ENCODE measurements around the gene ATP2A1.
"Not testable (repeated sequence)": the region's sequence is repeated elsewhere in the genome, so short reads cannot be mapped to it uniquely, and the experiment has no call there.

Gene ATP2A1

DNA sequence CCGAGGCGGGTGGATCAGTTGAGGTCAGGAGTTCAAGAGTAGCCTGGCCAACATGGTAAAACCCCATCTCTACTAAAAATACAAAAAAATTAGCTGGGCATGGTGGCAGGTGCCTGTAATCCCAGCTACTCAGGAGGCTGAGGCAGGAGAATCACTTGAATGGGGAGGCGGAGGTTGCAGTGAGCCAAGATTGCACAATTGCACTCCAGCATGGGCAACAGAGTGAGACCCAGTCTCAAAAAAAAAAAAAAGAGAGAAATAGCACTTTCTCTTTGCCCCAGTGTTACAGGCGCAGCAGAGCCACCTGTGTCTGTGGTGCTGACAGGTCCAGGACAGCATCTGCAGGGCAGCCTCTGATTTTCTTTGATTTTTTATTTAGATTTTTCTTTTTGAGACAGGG, 3.3 kb downstream of the ATP2A1 start:
- not testable (repeated sequence) for DNase-seq (ENCODE audit: low read depth in 2 of 2)

GRCh38 chr16:28882551-28883160, 4.4 kb downstream of the ATP2A1 start:
- DNase-seq (ENCODE audit: low read depth in 2 of 2): no peak

DNA sequence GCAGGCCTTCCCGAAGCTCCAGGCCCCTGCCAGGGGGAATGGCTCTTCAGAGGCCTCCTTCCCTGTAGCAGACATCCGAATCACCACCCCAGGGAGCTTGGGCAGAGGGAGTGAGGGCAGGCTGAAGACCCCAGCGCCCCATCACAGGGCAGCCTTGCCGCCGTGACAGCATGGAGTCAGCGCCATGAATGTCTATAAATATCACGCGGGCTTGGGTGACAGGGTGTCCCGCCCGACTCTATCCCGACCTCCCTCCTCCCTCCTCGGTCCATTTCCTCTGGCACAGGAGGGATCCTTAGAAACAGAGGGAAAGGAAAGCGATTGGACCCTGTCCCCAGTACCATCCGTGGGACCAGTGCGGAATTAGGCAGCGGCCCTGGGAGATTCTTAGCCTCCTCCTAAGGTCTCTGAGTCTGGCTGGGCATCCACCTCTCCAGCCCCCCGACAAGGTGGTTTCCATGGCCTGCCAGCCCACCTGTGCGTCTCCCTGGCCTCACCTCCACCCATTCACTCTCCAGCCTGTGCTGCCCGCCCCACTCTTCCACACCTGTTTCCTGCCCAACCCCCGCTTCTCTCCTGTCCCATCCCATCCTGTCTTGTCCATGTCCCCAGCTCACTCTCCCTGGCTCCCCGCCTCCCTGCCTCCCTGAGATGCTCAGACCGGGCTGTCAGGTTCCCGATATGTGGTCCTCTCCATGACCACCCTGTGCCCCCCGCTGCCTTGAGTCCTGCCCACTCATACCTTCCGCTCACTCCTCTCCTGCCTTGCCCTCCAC, 5.1 kb downstream of the ATP2A1 start:
- DNase-seq (ENCODE audit: low read depth in 2 of 2): no peak

DNA sequence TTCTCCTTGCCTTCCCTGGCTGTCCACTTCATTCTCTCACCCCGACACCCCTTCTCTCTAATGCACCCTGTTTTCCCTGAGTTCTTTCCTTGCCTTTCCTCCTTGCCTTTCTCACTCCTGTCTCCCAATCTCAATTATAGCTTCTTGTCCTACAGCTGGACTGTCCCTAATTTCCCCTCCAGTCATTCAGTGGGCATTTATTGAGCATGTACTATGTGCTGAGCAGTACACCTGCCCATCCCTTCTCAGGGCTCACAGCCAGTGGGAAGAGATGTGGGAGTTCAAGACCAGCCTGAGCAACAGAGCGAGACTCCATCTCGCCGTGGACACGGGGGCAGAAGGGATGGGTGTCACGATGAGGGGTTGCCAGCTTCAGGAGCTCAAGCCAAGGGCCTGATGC, 5.8 kb downstream of the ATP2A1 start:
- no peak for DNase-seq (ENCODE audit: low read depth in 2 of 2)

GRCh38 chr16:28886945-28887344, 8.7 kb downstream of the ATP2A1 start:
- no peak for DNase-seq (ENCODE audit: low read depth in 2 of 2)

DNA sequence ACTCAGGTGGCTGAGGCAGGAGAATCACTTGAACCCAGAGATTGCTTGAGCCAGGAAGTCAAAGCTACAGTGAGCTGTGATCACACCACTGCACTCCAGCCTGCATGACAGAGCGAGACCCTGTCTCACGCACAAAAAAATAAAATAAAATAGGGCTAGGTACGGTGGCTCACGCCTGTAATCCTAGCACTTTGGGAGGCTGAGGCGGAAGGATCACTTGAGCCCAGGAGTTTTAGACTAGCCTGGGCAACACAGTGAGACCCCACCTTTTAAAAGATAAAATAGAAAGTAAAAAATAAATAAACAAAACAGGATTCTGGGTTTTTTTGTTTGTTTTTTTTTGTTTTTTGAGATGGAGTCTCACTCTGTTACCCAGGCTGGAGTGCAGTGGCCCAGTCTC, 12.1 kb downstream of the ATP2A1 start:
- DNase-seq (ENCODE audit: low read depth in 2 of 2): not testable (repeated sequence)

DNA sequence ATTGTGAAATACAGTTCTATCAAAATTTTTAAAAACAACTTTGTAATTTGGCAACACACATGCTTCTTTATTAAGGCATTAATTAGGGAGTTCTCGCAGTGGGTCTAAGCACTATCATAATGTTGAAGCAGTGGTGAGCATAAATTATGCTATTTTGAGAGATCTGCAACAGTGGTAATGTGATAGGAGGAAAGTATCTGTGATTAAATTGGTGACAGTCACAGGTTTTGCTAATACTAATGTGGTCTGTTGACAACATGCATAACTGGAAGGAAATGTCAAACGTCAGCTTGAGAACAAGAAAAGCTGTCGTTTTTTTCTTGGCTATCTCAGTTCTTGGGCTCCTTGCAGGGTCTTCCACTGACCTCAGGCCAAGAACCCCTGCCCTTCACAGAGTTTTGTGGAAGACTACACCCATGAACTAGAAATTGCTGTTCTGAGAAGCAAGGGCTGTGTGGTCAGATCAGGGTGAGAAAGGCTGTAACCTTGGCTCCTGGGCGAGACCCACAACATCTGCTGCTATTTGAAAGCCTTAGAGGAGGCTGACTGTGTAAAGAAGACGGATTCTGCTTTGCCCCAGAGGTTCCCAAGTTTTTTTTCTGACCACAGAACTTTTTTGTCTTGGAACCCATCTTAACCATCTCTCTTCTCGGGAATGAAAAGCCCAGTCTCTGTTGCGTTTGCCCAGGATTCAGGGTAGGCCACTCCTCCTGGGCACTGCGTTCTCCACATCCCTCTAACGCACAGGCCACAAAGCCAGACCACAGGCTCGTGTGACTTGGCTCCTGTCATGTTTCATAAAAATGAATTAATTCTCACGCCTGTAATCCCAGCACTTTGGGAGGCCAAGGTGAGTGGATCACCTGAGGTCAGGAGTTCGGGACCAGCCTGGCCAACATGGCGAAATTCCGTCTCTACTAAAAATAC, 13.9 kb downstream of the ATP2A1 start:
- DNase-seq (ENCODE audit: low read depth in 2 of 2): no peak

DNA sequence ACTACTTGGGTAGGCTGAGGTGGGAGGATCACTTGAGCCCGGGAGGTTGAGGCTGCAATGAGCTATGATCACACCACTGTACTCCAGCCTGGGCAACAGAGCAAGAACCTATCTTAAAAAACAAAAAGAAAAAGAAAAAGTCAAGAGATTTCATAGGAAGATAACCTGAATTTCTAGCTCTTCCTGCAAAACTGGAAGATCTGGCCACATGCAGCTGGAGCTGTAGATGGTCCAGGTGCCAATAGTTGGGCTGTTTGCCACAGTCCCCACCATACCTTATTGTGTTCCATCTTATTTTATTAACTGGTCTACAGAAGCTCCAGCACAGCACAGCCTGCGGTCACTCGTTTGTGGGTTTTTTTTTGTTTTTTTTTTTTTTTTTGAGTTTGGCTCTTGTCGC, 15.0 kb downstream of the ATP2A1 start:
- DNase-seq (ENCODE audit: low read depth in 2 of 2): no peak

DNA sequence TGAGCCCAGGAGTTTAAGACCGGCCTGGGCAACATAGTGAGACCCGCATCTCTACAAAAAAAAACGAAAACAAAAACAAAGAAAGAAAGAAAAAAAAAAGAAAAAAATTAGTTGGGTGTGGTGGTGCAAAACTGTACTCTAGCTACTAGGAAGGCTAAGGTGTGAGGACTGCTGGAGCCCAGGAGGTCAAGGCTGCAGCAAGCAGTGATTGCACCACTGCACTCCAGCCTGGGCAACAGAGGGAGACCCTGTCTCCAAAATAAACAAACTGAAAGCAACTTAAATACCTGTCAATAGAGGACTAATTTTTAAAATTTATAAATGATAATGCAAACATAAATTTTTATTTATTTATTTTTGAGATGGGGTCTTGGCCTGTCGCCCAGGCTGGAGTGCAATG, 17.3 kb downstream of the ATP2A1 start:
- no peak for DNase-seq (ENCODE audit: low read depth in 2 of 2)

GRCh38 chr16:28897826-28898225, 19.5 kb downstream of the ATP2A1 start:
- no peak for DNase-seq (ENCODE audit: low read depth in 2 of 2)

- no peak for DNase-seq (ENCODE audit: low read depth in 2 of 2)
Observed at GRCh38 chr16:28898266-28898665, 20.0 kb downstream of the ATP2A1 start.

GRCh38 chr16:28898942-28899341, 20.7 kb downstream of the ATP2A1 start:
- DNase-seq (ENCODE audit: low read depth in 2 of 2): no peak

DNA sequence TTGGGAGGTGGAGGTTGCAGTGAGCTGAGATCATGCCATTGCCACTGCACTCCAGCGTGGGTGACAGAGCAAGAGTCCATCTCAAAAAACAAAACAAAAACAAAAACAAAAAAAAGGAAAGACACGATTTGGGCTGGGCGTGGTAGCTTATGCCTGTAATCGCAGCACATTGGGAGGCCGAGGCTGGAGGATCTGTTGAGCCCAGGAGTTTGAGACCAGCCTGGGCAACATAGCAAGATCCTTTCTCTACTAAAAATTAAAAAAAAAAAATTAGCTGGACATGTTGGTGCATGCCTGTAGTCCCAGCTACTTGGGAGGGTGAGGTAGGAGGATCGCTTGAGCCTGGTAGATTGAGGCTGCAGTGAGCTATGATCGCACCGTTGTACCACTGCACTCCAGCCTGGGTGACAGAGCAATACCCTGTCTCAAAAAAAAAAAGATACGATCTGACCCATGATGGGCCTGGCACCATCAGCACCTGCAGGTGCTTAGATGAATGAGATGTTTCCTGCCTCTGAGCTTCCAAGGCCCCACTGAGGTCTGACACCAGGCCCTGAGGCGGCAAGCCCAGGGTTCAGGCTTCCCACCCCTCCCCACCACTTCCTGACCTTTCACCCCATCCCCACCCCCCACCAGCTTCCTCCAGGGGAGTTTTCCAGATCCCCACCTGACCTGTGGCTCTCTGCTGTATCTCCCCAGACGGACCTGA, 21.7 kb downstream of the ATP2A1 start:
- no peak for DNase-seq (ENCODE audit: low read depth in 2 of 2)

GRCh38 chr16:28900601-28901000, 22.3 kb downstream of the ATP2A1 start:
- DNase-seq (ENCODE audit: low read depth in 2 of 2): no peak

GRCh38 chr16:28901862-28902261, 23.6 kb downstream of the ATP2A1 start:
- DNase-seq (ENCODE audit: low read depth in 2 of 2): no peak

- no peak for DNase-seq (ENCODE audit: low read depth in 2 of 2)
Observed at GRCh38 chr16:28902909-28903308, 24.6 kb downstream of the ATP2A1 start.

GRCh38 chr16:28903344-28904042, 25.2 kb downstream of the ATP2A1 start:
- no peak for DNase-seq (ENCODE audit: low read depth in 2 of 2)

- no peak for DNase-seq (ENCODE audit: low read depth in 2 of 2)
Observed at GRCh38 chr16:28904363-28904762, 26.1 kb downstream of the ATP2A1 start.

GRCh38 chr16:28904828-28905227, 26.5 kb downstream of the ATP2A1 start:
- DNase-seq (ENCODE audit: low read depth in 2 of 2): no peak

DNA sequence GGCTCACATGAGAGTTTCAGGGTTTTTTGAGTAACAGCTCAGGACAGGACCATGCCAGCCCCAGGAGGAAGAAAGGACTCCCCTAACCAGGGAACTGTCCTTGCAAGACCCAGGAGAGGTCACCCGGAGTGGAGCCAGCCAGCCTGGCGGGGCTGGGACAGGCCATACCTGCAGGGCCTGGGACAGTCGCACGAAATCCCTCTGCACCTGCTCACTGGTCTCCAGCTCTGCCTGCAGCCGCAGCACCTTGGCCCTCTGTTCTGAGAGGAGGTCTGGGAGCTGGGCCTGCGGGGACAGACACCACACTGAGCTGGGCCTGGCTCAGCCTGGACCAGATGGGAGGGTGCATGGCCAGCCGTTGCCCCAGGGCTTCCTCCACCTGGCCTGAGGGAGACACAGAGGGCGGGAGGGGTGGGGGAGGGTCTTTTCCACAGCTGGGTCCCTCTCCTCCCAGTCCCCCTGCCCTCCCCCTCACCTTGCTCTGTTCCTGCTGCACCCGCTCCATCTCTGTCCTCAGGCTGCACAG, 27.0 kb downstream of the ATP2A1 start:
- no peak for DNase-seq (ENCODE audit: low read depth in 2 of 2)

DNA sequence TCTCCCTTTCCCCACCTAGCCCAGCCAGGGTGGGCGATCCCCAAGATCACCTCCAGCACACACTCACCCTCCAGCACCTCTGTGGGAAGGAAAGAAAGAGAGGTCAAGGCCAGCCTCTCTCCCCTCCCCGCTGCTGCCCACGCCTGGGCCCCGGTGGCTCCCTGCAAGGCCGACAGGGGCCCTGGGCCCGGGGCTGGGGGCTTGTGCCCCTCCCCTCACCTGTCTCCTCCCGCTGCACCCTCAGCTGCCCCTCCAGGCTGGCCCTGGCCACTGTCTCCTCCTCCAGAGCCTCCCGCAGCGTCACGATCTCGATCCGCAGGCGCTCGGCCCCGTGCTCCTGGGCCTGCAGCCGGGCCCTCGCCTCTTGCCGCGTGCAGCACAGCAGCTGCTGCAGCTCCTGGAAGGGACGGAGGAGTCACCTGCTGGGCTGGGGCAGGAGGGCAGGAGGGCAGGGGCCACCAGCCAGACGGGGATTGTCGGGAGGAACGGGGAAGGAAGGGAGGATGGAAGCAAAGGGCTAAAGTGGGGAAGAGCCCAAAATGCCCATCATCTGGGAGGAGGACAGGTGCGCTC, 27.6 kb downstream of the ATP2A1 start:
- no peak for DNase-seq (ENCODE audit: low read depth in 2 of 2)
